OCI-M2 (cell line): ENCODE measurements around the gene NAA60.

ENCODE experiments used
- DNase-seq: peaks from one replicate; lab custom pipeline; 2025; ENCODE audit not compliant: unreplicated experiment; lab: John Stamatoyannopoulos, UW

NAA60 gene

DNA sequence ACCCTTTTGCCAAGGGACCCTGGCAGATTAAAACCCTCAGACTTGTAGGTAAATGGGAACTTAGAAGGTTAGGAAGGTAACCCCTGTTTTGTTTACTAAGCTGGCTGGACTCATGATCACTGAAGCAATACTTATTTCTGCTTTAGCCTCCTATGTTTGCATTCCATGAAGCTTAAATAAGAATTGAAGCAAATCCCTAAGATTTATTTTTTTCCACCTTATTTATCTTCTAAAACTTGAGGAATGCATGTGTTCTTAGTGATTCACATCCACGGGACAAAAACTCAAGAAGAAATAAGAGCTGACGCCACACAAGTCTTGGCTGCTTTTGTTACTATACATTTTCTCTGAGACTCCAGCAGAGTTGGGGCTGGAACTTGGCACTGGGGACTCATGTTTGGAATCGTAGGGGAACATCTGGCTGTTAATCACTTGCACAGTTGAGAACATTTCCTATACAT, 92.8 kb downstream of the NAA60 start:
- DNase-seq: no peak
